Right lobe of liver (tissue), 4 donors: Measurements from ENCODE around the gene GOPC.

Source experiments
- POLR2A ChIP-seq: fragments of 450-650 bp; IDR thresholded peaks from one replicate; pipeline ENCODE4 v1.6.1; 2017; ENCODE audit warnings: antibody characterized with exemption, mild to moderate bottlenecking
- TF ChIP-seq, protein P1 (sequence below), 4 donors: fragments of 200-600 bp in 3 of 4; fragments of 450-650 bp in 1 of 4; IDR thresholded peaks; one replicate each; pipeline versions ENCODE4 v1.5.1 to v1.8.0; 2016 to 2022; ENCODE audit warnings: antibody characterized with exemption in 4 of 4, mild to moderate bottlenecking in 2 of 4
- donor health status: DM: no; HTN: no; CAD: no.
- donor health status: DM: no; HTN: no; CAD: no.
- donor health status: DM: no; HTN: yes; CAD: no.

DNA sequence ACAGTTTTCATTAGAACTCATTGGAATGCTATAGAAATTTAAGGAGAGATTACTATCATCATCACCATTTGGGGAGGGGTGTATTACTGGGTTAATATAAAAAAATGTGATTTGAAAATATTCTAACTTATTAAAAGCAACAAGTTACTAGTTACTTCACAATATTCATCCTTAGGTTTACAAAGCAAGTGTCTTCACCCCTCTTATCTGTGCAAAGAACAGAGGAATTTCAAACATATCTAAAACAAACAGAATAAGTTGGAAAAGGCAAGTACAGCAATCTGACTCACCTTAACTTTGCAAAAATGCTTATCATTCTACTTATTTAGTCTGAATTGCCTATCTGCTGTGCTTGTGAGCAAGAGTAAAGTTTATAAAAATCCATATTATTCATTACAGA lies 87.0 kb downstream of the GOPC start:
- TF ChIP-seq, protein P1, sequence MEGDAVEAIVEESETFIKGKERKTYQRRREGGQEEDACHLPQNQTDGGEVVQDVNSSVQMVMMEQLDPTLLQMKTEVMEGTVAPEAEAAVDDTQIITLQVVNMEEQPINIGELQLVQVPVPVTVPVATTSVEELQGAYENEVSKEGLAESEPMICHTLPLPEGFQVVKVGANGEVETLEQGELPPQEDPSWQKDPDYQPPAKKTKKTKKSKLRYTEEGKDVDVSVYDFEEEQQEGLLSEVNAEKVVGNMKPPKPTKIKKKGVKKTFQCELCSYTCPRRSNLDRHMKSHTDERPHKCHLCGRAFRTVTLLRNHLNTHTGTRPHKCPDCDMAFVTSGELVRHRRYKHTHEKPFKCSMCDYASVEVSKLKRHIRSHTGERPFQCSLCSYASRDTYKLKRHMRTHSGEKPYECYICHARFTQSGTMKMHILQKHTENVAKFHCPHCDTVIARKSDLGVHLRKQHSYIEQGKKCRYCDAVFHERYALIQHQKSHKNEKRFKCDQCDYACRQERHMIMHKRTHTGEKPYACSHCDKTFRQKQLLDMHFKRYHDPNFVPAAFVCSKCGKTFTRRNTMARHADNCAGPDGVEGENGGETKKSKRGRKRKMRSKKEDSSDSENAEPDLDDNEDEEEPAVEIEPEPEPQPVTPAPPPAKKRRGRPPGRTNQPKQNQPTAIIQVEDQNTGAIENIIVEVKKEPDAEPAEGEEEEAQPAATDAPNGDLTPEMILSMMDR (IDR thresholded peaks at IDR 0.05) = no peak
- TF ChIP-seq POLR2A = no peak
